ENCODE data around the gene CNPY1.

CNPY1 gene

DNA sequence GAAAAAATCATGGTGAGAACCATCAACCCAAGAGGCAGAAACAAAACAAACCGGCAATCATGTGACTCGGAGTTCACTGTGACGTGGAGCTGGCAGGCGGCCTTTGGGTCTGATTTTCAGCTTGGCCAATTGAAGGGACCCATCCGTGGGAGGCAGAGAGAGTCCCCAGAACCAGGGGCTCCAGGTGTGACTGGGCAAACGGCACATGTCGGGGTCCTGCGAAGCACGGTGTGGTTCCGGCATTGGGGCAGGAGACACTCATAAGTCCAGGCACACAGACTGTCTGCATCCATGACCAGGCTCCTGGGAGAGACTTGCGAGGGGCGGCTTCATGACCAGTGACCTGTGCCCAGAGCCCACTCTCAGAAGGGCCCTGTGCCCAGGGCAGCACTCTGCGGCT lies 12.6 kb upstream of the CNPY1 start:
- no peak for DNase-seq (ENCODE audit: low read depth)

DNA sequence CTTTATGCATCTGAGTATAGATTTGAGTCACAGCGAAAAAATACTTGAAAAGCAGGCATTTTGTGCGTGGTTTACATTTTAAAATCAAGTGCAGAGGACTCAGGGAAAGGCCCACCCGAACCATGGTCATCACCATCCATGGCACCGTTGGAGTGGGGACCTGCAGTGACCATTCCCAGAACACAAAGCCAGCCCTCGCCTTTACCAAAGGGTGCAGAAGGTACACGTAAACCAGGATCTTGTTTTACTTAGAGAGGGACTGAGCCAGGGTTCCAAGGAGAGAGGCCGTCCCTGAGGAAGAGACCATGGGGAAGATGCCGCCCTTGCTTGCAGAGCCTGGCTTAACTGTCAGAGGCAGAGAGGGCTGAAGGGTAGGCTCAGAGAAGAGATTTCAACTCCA lies 12.0 kb upstream of the CNPY1 start:
- DNase-seq (ENCODE audit: low read depth), result no peak

DNA sequence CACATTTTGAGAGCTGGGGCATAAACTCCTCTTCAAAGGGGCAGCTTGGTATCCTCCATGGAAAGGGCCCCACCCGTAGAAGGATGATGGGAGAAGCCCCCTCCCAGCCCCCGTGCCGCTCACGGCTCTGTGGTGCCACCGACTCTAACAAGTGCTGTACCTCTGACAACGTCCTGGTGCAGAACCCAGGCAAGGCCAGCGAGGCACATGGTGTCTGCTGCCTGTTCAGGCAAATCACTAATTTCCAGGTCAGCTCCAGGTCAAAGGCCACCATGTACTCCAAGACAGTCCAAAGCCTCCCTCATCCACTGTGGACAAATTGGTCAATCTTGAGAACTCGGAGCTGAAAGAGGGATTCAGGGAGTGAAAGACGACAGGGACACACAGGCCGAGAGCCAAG lies 11.4 kb upstream of the CNPY1 start:
- no peak for DNase-seq (ENCODE audit: low read depth)

DNA sequence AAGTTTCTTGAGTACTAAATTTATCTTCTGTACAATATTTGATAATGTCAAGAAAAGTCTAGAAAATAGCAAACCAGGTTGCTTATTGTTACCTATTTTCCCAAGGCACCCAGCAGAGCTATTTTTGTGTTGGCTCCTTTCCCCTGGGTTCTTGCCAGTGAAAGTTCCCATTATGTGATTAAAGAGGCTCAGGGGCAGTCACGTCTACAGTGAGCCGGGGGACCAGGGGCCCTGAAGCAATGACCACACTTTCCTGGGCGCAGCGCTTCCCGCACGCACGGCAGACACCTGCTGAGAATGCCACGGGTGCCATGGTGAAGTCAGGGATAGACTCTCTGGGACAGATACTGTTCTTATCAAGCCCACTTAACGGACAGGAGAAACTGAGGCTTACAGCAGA lies 10.4 kb upstream of the CNPY1 start:
- no peak for DNase-seq (ENCODE audit: low read depth)

DNA sequence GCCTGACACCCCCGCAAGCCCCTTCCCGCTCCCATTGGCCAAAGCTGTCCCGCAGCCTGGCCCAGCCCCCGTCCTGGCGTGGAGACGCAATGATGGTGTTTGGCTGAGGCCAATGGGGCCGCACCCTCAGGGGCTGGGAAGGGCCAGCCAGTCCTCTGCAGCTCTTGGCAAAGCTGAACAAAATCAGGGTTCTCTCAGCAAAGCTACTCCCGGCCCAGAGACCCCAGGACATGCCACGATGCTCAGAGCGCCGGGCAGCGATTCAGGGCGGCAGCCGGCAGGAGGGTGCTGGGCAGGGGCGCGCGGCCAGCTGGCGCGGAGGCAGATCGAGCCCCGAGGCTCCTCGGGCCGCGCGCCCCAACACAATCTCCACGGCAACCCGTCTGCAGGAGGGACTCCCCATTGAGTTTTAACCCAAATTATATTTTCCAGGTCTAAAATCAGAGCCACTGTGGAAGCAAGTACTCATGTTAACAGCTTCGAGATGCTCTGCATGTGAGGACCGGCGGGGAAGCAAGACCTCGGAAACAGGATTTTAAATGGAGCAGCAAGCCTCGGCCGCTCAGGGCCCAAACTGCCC lies 8.8 kb upstream of the CNPY1 start:
- DNase-seq (ENCODE audit: low read depth), result no peak

DNA sequence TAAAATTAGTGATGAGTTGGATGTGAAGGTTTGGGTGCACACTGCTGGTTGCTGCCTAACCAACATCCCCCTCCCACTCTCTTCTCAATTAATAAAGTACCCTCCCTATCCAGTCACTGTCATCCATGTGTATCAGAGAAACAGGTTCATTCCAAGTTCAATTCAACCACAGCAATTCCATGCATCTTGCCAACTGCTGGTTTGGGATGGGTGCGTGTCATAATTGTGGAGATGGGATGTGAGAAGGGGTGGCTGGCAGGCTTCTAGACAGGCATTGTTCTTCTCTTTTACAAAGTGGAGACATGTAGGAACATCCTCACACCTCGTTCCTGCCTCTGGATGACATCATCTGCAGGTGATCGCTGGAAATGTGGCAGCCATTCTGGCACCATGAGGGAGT lies 7.5 kb upstream of the CNPY1 start:
- DNase-seq (ENCODE audit: low read depth), result no peak

DNA sequence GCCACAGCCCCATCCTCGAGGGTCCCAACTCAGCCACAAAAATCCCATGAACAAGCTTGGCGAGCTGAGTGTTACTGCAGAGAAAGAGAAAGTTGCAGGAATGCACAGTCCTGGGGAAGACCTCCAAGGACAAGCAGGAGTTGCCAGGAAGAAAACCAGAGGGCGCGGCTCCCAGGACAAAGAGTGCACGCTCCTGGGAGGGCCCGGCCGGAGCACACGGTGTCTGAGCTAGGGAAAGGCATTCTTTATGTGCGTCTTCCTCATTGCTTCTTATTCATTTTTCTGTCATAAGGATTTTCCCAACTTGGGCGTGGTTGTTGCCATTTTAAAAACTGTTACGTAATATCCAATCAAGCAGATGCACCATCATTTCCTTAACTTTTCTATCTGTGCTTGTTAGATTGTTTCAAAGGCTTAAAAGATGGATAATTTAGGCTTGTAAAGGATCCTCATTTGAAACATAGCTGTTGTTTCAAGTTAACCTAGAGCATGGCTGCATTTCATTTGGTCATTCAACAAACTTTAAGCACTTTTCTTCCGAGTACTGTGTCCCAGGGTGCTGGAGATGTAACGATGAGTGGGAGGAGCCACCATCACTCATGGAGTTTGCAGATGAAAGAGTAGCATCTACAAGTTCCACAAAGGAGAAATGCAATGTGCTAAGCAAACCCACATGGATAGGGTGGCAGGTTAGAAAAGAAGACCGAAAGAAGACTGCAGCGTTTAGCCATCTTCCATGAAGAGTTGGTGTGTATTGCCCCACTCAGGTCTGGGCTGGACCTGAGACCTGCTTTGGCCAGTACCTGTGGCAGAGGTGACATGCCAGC lies 5.6 kb upstream of the CNPY1 start:
- no peak for DNase-seq (ENCODE audit: low read depth)

DNA sequence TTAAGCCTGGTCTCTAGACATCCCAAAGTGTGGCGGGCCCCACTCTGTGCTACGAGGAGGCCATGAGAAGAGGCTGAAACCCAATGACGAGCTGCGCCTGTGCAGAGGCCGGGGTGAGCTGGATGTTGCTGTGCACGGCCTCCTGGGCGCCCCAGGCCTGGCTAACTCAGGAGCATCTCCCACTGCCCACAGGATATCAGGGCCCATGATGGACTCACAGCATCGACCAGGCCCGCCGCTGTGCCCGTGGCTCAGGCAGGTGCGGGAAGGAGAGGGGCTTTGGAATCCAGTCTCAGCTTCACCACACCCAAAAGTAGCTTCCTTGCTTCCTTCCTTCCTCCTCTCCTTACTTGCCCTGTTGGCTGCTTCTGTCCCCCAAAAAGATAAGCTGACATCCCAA lies 4.6 kb upstream of the CNPY1 start:
- DNase-seq (ENCODE audit: low read depth), result no peak

DNA sequence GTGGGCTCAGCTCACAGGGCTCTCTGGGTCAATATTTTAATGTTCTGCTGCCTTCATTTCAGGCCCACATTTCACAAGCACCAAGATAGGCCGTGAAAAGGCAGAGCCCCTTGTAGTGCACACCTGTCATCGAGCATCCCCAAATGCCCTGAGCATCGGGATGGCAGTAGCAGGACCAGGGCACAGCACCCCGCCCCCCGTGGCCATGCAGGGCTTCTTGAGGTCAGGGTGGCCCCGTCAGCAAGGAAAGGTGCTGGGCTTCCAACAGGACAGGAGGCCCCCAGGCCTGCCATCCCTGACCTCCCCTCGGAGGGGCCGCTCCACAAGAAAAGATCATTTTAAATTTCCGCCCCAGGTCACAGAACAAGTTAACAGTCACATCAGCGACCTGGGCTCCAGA lies 2.9 kb upstream of the CNPY1 start:
- DNase-seq (ENCODE audit: low read depth), result no peak

DNA sequence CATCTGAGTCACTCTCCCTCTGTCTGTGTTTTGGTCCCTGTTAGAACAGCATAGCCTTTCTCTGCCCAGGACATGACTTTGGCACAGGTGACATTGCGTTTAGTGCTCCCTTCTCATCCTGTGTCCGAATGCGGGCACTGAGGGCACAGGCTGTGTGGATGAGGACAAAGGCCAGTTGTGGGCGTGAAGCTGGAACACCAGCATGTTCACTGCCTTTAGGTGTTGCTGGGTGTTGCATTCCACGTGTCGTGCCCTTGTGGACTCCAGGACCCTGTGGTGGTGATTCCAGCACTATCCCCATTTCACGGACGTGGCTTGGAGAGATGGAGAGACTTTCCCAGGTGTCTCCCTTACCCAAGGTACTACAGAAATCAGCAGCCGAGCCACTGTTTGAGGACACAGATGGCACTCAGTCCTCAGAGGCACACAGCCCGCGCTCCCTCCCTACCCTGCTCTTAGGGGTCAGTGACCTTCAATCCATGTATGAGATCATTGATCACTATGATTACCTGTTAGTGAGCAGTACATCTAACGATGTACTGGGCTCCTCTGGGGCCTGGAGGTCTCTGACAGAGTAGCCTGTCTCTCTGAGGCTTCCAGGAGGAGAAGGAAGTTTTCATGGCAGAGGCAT lies 917 bp upstream of the CNPY1 start:
- DNase-seq (ENCODE audit: low read depth), result no peak

DNA sequence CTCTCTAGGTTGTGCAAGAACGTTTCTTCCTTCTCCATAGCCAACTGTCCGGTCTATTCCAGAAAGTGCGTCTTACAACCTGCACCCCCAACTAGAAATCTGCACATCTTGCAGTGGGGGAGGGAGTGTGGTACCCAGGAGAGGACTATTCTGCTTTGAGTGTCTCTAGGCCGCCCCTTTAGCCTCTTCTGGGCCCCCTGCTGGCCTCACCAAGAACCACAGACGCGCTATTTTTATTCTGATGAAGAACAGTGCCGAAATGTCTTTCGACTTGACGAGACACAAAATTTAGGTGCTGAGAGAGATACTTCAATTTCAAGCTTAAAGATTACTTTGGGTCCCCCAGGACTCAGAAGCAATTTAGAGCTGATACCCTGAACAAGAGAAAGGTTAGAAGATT lies 1.0 kb downstream of the CNPY1 start:
- no peak for DNase-seq (ENCODE audit: low read depth)

DNA sequence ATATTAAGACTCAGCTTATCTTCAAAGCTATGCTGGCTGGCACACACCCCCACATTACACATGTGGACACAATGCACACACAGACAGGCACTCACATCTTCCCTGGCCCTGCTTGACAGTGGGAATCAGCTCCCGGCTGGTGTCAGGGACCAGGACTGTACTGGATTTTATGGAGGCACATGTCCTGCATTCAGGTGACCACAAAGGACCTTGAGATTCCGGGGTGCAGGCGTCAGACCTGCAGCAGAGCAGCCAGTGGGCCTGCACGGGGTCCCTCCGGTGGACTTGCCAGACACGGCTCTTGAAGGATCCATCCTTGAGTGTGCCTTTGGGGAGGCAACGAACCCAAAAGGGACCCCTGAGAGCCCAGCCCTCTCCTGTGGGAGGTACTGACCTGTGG lies 1.9 kb downstream of the CNPY1 start:
- DNase-seq (ENCODE audit: low read depth), result no peak

DNA sequence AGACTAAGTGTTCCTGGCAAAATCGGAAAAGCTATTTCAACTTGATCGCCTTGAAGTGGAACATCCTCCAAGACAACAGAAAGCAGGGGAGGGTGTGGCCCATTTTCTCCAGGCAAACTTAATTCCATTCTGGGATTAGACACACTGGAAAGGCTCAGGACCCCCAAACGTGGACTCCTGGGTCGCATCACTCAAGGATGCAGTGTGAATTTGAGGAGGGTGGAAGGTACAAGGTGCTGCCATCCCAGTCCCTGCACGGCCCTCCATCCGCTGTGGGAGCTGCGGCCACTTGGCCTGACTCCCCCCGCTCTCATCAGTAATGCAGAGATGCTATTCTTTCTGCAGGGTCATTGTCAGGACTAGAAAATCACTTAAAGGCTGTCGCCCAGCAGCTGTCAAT lies 2.4 kb downstream of the CNPY1 start:
- DNase-seq (ENCODE audit: low read depth), result no peak

DNA sequence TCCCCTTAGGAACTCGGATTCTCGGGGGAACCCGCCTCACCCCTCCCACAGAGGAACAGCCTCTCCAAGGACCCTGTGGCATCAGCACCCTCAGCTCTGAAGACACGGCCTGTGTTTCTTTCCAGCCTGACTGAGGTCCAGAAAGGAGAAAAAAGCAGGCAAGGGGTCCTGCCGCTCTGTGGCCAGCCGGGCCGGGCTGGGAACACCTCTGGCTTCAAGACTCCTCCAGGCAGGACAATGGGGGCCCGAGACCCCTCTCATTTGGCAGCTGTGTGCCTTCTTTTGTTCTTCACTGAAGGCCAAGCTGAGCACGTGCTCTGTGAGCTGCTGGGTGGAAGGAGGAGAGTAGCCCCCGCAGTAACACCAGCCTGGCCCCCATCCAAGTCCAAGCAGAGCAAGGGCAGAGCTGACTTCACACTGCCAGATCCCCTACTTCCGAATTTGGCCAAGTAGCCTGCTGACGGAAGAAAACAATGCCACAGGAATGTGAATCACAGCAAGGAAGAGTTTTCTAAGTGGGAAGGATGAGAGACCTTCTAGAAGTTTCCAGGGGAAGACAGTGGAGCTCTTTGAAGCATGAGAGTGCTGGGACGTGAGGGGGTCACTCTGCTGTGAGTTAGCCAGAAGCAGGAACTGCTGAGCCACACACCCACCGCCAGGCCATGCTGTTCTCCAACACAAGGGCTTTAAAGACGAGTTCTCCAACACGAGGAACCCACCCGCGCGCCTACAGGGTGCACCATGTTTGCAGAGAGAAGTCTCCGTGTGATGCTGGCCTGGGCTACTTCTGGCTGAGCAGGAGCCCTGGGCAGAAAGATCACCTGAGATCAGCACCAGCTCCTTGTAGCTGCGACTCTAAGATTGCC lies 3.1 kb downstream of the CNPY1 start:
- no peak for DNase-seq (ENCODE audit: low read depth)

DNA sequence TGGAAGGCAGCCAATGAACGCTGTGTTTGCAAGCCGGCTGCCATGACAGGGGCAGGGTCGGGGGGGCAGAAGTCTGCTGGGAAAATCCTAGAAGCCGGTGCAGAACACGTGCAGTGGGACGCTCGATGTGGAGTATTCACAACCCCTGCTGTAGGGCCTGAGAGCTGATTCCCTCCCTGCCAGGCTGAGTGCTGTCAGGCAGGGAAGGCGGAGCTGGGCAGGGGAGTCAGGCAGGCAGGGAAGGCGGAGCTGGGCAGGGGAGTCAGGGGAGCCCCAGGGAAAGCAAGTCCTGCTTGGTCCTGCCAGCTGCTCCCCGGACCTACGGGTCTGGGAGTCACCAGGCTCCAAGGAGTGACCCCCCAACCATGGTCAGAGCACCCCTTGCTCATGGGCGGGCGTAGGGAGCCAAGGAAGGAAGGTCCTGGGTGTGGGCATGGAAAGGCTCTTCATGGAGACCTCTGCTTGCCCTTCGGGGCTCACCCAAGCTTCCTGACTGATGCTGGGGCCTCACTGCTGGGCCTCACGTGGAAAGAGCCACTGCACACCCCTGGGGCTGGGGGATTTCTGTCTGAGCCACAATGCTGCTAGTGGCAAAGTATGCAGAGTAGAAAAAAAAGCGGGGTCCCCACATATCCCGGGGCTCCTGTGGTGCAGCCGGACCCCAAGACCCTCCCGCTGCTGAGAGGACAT lies 4.2 kb downstream of the CNPY1 start:
- DNase-seq (ENCODE audit: low read depth), result no peak

DNA sequence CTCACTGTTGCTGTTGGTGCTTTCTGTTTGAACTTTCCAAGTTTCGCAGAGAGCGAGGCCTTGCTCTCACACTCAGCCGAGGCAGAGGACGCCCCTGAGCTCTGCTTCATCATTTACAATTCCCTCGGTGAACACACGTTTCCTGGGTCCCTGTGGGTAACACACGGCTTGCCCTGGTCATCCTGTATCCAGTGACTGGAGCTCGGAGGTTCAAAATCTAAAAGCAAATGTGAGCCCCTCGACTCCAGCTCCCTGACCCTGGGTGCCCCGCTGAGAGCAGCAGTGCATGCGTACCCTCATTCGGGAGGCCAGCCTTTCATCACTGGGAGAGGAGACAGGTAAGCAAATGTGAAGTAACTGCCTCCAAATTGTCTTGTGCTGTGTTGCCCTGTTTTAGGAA lies 5.8 kb downstream of the CNPY1 start:
- DNase-seq (ENCODE audit: low read depth), result no peak

DNA sequence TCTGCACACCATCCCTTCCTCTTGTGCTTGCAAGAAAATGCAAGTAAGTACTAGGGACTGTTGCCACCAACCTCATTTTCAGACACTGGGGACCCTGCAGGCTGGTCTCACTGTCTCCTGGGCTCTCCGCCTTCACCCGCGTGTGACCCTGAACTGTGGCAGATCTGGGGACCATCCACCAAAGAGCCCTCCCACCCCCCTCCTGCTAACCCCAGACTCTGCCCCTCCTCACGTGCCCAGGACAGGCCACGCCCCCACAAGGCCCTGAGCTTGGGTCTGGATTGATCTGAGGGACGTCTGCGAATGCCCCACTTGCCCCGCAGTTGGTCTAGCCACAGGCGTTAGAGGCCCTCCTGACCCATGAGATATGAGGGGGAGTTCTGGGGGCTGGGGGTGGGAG lies 8.1 kb downstream of the CNPY1 start:
- DNase-seq (ENCODE audit: low read depth), result no peak

DNA sequence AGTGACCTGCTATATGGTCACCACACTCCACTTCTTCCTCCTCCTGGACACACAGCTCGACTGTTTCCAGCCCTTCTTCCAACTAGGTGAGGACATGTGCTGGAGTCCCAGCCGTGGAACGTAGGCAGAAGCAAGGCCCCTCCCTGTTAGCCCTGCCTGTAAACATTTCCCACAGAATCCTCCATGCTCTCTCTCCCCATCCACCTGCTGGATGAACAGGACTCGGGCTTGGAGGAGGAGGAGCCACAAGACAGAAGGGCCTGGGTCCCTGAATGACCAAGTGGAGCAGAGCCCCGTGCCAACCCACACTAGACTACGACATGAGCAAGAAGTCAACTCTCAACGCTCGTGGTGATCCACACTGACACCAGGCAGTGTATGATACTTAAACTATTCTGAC lies 9.9 kb downstream of the CNPY1 start:
- no peak for DNase-seq (ENCODE audit: low read depth)

DNA sequence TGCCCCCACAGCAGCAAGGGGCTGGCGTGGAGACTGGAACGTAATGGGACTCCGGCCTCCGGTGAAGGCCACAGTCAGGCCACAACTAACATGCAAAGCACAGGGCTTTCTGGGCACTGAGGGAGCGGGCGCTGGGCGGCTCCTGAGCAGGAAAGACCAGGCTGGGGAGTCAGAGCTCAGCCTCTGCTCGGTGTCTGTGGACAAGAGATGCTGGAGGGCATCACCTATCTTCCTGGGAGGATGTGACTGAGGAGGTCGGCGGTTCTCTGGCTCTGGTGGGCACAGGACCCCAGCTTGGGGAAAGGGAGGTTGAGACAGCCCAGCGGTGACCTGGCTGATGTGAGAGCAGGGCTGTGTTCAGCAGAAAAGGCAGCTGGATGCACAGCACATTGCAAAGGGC lies 11.7 kb downstream of the CNPY1 start:
- no peak for DNase-seq (ENCODE audit: low read depth)

DNA sequence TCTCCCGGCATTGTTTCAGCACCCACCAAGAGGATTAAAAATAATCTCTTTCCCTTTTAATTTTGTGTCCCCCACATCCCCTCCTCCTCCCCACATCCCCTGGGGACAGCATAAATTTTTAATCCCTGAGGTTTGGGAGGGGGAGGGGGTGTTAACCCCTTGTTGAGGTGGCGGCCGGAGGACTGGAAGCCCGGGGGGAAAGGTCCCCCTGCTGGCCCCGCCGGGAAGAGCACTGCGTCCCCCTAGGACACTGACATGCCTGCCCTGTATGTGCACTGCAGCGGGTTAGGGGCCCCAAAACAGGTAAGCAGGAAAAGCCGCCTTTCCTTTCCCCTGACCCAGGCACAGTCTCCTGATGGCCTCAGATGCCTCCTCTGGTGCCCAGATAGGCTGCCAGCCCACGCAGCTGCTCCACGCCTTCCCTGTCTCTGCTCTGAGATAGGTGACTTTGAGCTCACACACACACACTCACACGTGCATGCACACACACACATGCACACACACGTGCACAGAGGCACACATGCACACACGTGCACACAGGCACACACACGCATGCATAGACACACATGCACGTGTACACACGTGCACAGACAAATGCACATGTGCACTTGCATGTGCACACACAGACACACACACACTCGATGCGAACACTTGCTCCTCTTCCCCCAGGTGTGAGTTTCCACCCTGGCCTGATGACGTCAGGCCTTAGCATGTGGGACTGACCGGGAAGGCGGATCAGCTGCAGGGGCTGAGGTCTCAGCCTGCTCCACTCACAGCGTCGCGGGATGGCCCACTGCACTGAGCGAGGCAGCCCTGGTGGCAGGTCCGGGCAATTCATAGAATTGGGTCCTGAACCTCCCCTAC lies 12.3 kb downstream of the CNPY1 start:
- DNase-seq (ENCODE audit: low read depth), result peak; percentile 1

Measured in CMK (cell line).